ENCODE measurements around the gene LTBP1. TPM values are rescaled to one million over a fixed set of nuclear protein-coding genes. Genes with fewer than 3 reads are reported as not detected.

LTBP1 gene
- total and polyA plus RNA-seq, 10 of the 15 experiments (the other 5 are each of a cell fraction or from before 2014, with no cell fraction given): 0.01 to 0.28 (median 0.12) TPM; not detected in 2

DNA sequence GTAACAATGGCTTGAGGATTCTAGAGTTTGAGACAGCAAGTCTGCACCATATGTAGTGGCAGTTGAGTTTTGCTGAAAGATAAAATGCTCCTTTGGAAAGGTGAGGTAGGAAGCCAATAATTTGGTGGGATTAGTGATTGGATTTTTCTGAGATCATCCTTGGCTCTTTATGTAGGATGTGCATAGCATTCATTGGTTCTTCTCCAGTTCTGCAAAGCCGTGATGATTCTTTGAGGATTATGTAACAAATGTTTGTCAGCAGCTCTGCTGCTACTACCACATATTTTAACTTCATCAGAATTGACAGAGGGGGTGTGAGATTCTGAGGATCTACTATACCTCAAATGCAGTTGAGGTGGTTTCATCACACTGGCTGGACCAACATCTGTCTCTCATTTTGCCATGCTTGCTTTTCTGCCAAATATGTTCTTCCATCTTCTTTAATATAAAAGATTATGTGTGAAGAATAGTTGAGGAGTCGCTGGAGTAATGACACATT, 340.8 kb downstream of the LTBP1 start (continued):
- TF ChIP-seq JUND (IDR thresholded peaks at IDR 0.05; ENCODE audit: low read depth, low read length) (no peak), LARP7 (IDR thresholded peaks at IDR 0.05) (no peak), PAX8 (IDR thresholded peaks at IDR 0.05) (no peak), PBX3 (IDR thresholded peaks at IDR 0.05; ENCODE audit: insufficient replicate concordance, low read depth, low read length) (no peak), ZNF384 (IDR thresholded peaks at IDR 0.05; ENCODE audit: borderline replicate concordance, low read depth, low read length) (no peak), IRF3 (IDR thresholded peaks at IDR 0.05) (no peak), PRDM15 (CRISPR knock-in tag; IDR thresholded peaks at IDR 0.05) (no peak), SMARCA5 (IDR thresholded peaks at IDR 0.05) (no peak), SMAD1 (IDR thresholded peaks at IDR 0.05; ENCODE audit: low read depth, partially characterized antibody) (no peak), GATAD2B (conservative IDR thresholded peaks at IDR 0.05; ENCODE audit: low read depth) (no peak), SKIL (IDR thresholded peaks at IDR 0.05; ENCODE audit: low read depth, poor library complexity, severe bottlenecking) (no peak)

All from GM12878 (cell line).